Measurements from ENCODE around the gene CTIF. TPM values are rescaled to one million over a fixed set of nuclear protein-coding genes. Genes with fewer than 3 reads are reported as not detected.
"Not testable (repeated sequence)": the region's sequence is repeated elsewhere in the genome, so short reads cannot be mapped to it uniquely, and the experiment has no call there.

Gene CTIF
- total RNA-seq, 2 experiments from 2014 or later, result 3.6 to 4.1 TPM

DNA sequence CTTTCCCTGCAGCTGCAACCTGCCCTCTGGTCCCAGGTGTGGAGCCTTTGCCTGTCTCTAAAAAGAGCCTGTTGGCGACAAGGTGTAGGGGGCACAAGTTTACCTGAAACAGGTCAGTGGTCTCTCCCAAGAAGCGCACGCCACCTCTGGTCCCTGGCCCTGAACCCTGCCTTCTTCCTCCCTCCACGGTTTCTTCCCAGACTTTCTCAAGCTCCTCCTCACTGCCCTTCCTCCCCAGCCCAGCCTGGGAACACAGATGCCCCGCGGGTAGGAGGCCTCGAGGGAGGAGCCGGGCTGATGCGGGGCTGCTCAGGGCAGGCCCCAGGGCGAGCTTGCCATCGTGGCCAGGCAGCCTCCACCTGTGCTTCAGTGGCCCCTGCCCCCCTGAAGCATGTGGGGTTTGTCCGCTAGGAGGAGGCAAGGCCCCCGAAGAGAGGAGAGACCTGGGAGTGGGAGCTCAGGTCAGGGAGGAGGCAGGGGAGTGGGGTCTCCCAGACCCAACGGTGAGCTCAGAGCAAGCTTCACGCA is 322.4 kb downstream of the CTIF start:
- CTCF ChIA-PET, result interaction anchor here (0.5 kb wide), 1 partner anchor 110 kb away, joined by 3 read pairs; no protein-coding TSS in a partner anchor
- Mint-ChIP-seq H3K4me3 (no peak overlapping the region), H3K27me3 (ENCODE audit: low read depth) (no peaks in the 10 kb centered on the region), H3K36me3 (ENCODE audit: low read depth) (no peaks in the 10 kb centered on the region), H3K4me1 (ENCODE audit: low read depth) (no peaks in the 10 kb centered on the region), H3K27ac (no peak overlapping the region), H3K9me3 (peaks cover under 1% of the 10 kb centered on the region)
- intact Hi-C loops (cut with micrococcal nuclease), result no loop called here
- DNase-seq, result no peak

GRCh38 chr18:48862132-48862531 is 323.3 kb downstream of the CTIF start:
- CTCF ChIA-PET, result no interaction called here
- Mint-ChIP-seq H3K27me3 (ENCODE audit: low read depth) (no peaks in the 10 kb centered on the region), H3K27ac (no peak overlapping the region), H3K4me3 (no peak overlapping the region), H3K36me3 (ENCODE audit: low read depth) (no peaks in the 10 kb centered on the region), H3K4me1 (ENCODE audit: low read depth) (no peaks in the 10 kb centered on the region), H3K9me3 (peaks cover 1% of the 10 kb centered on the region)
- DNase-seq, result no peak
- intact Hi-C loops (cut with micrococcal nuclease), result no loop called here

GRCh38 chr18:48862678-48863270 is 323.9 kb downstream of the CTIF start:
- intact Hi-C loops (cut with micrococcal nuclease), result no loop called here
- no peak for DNase-seq
- H3K9me3 Mint-ChIP-seq, result peaks cover 1% of the 10 kb centered on the region
- no peak overlapping the region for H3K4me3 Mint-ChIP-seq
- no peaks in the 10 kb centered on the region for H3K4me1 Mint-ChIP-seq (ENCODE audit: low read depth)
- H3K36me3 Mint-ChIP-seq (ENCODE audit: low read depth), result no peaks in the 10 kb centered on the region
- no peaks in the 10 kb centered on the region for H3K27me3 Mint-ChIP-seq (ENCODE audit: low read depth)
- H3K27ac Mint-ChIP-seq, result no peak overlapping the region
- CTCF ChIA-PET, result no interaction called here

- Mint-ChIP-seq H3K9me3 (peaks cover 1% of the 10 kb centered on the region), H3K36me3 (ENCODE audit: low read depth) (no peaks in the 10 kb centered on the region), H3K27me3 (ENCODE audit: low read depth) (no peaks in the 10 kb centered on the region), H3K27ac (no peak overlapping the region), H3K4me3 (no peak overlapping the region), H3K4me1 (ENCODE audit: low read depth) (peaks cover 7% of the 10 kb centered on the region)
- DNase-seq, result no peak
- intact Hi-C loops (cut with micrococcal nuclease), result no loop called here
- CTCF ChIA-PET, result no interaction called here
These were observed 324.7 kb downstream of the CTIF start for GRCh38 chr18:48863432-48864065.

- CTCF ChIA-PET, result no interaction called here
- peaks cover 19% of the 10 kb centered on the region for H3K4me1 Mint-ChIP-seq (ENCODE audit: low read depth)
- H3K36me3 Mint-ChIP-seq (ENCODE audit: low read depth), result no peaks in the 10 kb centered on the region
- DNase-seq, result no peak
- H3K9me3 Mint-ChIP-seq, result peaks cover 1% of the 10 kb centered on the region
- intact Hi-C loops (cut with micrococcal nuclease), result loop anchor here (5.0 kb wide), 1 partner anchor 63 kb away; no protein-coding TSS in a partner anchor
- H3K27ac Mint-ChIP-seq, result no peak overlapping the region
- H3K27me3 Mint-ChIP-seq (ENCODE audit: low read depth), result no peaks in the 10 kb centered on the region
- no peak overlapping the region for H3K4me3 Mint-ChIP-seq
These were observed 326.0 kb downstream of the CTIF start for GRCh38 chr18:48864876-48865275.

GRCh38 chr18:48866028-48866733 is 327.4 kb downstream of the CTIF start:
- CTCF ChIA-PET, result no interaction called here
- Mint-ChIP-seq H3K4me3 (no peak overlapping the region), H3K36me3 (ENCODE audit: low read depth) (no peaks in the 10 kb centered on the region), H3K27ac (no peak overlapping the region), H3K9me3 (peaks cover 1% of the 10 kb centered on the region), H3K27me3 (ENCODE audit: low read depth) (no peaks in the 10 kb centered on the region), H3K4me1 (ENCODE audit: low read depth) (peaks cover 19% of the 10 kb centered on the region)
- no peak for DNase-seq
- intact Hi-C loops (cut with micrococcal nuclease), result loop anchor here (5.0 kb wide), 1 partner anchor 64 kb away; no protein-coding TSS in a partner anchor

- CTCF ChIA-PET, result interaction anchor here (1.4 kb wide), 1 partner anchor 88 kb away, joined by 3 read pairs; no protein-coding TSS in a partner anchor
- no peak overlapping the region for H3K27ac Mint-ChIP-seq
- H3K4me3 Mint-ChIP-seq, result no peak overlapping the region
- DNase-seq, result no peak
- peaks cover 1% of the 10 kb centered on the region for H3K9me3 Mint-ChIP-seq
- no peaks in the 10 kb centered on the region for H3K36me3 Mint-ChIP-seq (ENCODE audit: low read depth)
- H3K27me3 Mint-ChIP-seq (ENCODE audit: low read depth), result no peaks in the 10 kb centered on the region
- peaks cover 19% of the 10 kb centered on the region for H3K4me1 Mint-ChIP-seq (ENCODE audit: low read depth)
- intact Hi-C loops (cut with micrococcal nuclease), result loop anchor here (5.0 kb wide), 1 partner anchor 65 kb away; no protein-coding TSS in a partner anchor
These were observed 328.0 kb downstream of the CTIF start for GRCh38 chr18:48866856-48867255.

- Mint-ChIP-seq H3K9me3 (peaks cover 1% of the 10 kb centered on the region), H3K27me3 (ENCODE audit: low read depth) (no peaks in the 10 kb centered on the region), H3K36me3 (ENCODE audit: low read depth) (no peaks in the 10 kb centered on the region), H3K4me1 (ENCODE audit: low read depth) (peaks cover 19% of the 10 kb centered on the region), H3K27ac (no peak overlapping the region), H3K4me3 (no peak overlapping the region)
- no peak for DNase-seq
- CTCF ChIA-PET, result interaction anchor here (1.4 to 1.7 kb wide), 2 partner anchors 89 to 92 kb away, joined by 3 to 5 read pairs; no protein-coding TSS in a partner anchor
- intact Hi-C loops (cut with micrococcal nuclease), result loop anchor here (2.0 to 5.0 kb wide), 3 partner anchors 25 to 66 kb away; no protein-coding TSS in a partner anchor
These were observed 329.1 kb downstream of the CTIF start for GRCh38 chr18:48867978-48868377.

- H3K4me1 Mint-ChIP-seq (ENCODE audit: low read depth), result peaks cover 22% of the 10 kb centered on the region
- DNase-seq, result peak; percentile 69
- peaks cover 1% of the 10 kb centered on the region for H3K9me3 Mint-ChIP-seq
- H3K27me3 Mint-ChIP-seq (ENCODE audit: low read depth), result no peaks in the 10 kb centered on the region
- H3K4me3 Mint-ChIP-seq, result no peak overlapping the region
- intact Hi-C loops (cut with micrococcal nuclease), result loop anchor here (2.0 to 5.0 kb wide), 3 partner anchors 26 to 66 kb away; no protein-coding TSS in a partner anchor
- no peaks in the 10 kb centered on the region for H3K36me3 Mint-ChIP-seq (ENCODE audit: low read depth)
- H3K27ac Mint-ChIP-seq, result peak overlapping the region; percentile 48
- CTCF ChIA-PET, result interaction anchor here (0.7 to 1.7 kb wide), 2 partner anchors 91 to 92 kb away, joined by 3 to 5 read pairs; no protein-coding TSS in a partner anchor
These were observed 329.9 kb downstream of the CTIF start for GRCh38 chr18:48868468-48869466.

GRCh38 chr18:48869591-48869990 is 330.8 kb downstream of the CTIF start:
- peaks cover 1% of the 10 kb centered on the region for H3K9me3 Mint-ChIP-seq
- no peak overlapping the region for H3K27ac Mint-ChIP-seq
- CTCF ChIA-PET, result interaction anchor here (1.7 kb wide), 1 partner anchor 93 kb away, joined by 5 read pairs; no protein-coding TSS in a partner anchor
- no peaks in the 10 kb centered on the region for H3K36me3 Mint-ChIP-seq (ENCODE audit: low read depth)
- intact Hi-C loops (cut with micrococcal nuclease), result loop anchor here (2.0 to 5.0 kb wide), 3 partner anchors 27 to 67 kb away; no protein-coding TSS in a partner anchor
- no peak overlapping the region for H3K4me3 Mint-ChIP-seq
- H3K4me1 Mint-ChIP-seq (ENCODE audit: low read depth), result peaks cover 22% of the 10 kb centered on the region
- no peak for DNase-seq
- no peaks in the 10 kb centered on the region for H3K27me3 Mint-ChIP-seq (ENCODE audit: low read depth)

DNA sequence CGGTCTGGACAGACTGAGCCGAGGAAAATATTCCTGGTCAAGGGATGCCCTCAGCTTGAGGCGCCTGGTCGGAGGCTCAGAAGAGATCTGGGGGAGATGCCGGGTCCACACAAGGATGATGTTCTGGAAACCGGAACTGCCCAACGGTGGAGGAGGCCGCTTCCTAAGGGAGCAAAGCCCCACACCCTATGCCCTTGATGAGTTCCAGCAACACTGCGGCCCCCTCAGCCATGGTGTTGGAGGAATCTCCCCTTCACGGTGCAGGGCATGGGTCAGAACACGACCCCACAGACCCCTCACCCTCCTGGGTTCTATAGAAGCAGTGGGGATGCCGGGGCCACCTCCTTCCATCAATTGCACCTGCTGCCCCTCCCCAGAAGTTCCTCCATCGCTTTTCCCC is 332.1 kb downstream of the CTIF start:
- intact Hi-C loops (cut with micrococcal nuclease); DNase-seq; CTCF ChIA-PET; H3K36me3 Mint-ChIP-seq (ENCODE audit: low read depth); H3K9me3 Mint-ChIP-seq; H3K27me3 Mint-ChIP-seq (ENCODE audit: low read depth); H3K27ac Mint-ChIP-seq; H3K4me3 Mint-ChIP-seq: not testable (repeated sequence)
- peaks cover 22% of the 10 kb centered on the region for H3K4me1 Mint-ChIP-seq (ENCODE audit: low read depth)
